ENCODE data around the gene TLL2.

Gene TLL2

GRCh38 chr10:96421995-96422394 is 91.7 kb downstream of the TLL2 start:
- no peak for DNase-seq (ENCODE audit: low read depth in 3 of 3)

GRCh38 chr10:96420228-96421009 is 93.3 kb downstream of the TLL2 start:
- DNase-seq (ENCODE audit: low read depth in 3 of 3) = no peak

GRCh38 chr10:96419351-96419750 is 94.4 kb downstream of the TLL2 start:
- no peak for DNase-seq (ENCODE audit: low read depth in 3 of 3)

- DNase-seq (ENCODE audit: low read depth in 3 of 3) = no peak
Measured at GRCh38 chr10:96418582-96418981, 95.1 kb downstream of the TLL2 start.

- no peak for DNase-seq (ENCODE audit: low read depth in 3 of 3)
Measured at GRCh38 chr10:96417441-96417840, 96.3 kb downstream of the TLL2 start.

GRCh38 chr10:96416643-96417042 is 97.1 kb downstream of the TLL2 start:
- no peak for DNase-seq (ENCODE audit: low read depth in 3 of 3)

GRCh38 chr10:96415891-96416554 is 97.7 kb downstream of the TLL2 start:
- DNase-seq (ENCODE audit: low read depth in 3 of 3) = no peak

- DNase-seq (ENCODE audit: low read depth in 3 of 3) = no peak
Measured at GRCh38 chr10:96415150-96415890, 98.4 kb downstream of the TLL2 start.

- no peak for DNase-seq (ENCODE audit: low read depth in 3 of 3)
Measured at GRCh38 chr10:96414303-96414702, 99.4 kb downstream of the TLL2 start.

GRCh38 chr10:96413151-96413787 is 100.5 kb downstream of the TLL2 start:
- DNase-seq (ENCODE audit: low read depth in 3 of 3) = no peak

GRCh38 chr10:96411716-96412320 is 101.9 kb downstream of the TLL2 start:
- DNase-seq (ENCODE audit: low read depth in 3 of 3) = no peak

- no peak for DNase-seq (ENCODE audit: low read depth in 3 of 3)
Measured at GRCh38 chr10:96410296-96410695, 103.4 kb downstream of the TLL2 start.

GRCh38 chr10:96408201-96408600 is 105.5 kb downstream of the TLL2 start:
- no peak for DNase-seq (ENCODE audit: low read depth in 3 of 3)

GRCh38 chr10:96407560-96408069 is 106.1 kb downstream of the TLL2 start:
- DNase-seq (ENCODE audit: low read depth in 3 of 3) = no peak

GRCh38 chr10:96406091-96406490 is 107.6 kb downstream of the TLL2 start:
- DNase-seq (ENCODE audit: low read depth in 3 of 3) = no peak

- no peak for DNase-seq (ENCODE audit: low read depth in 3 of 3)
Measured at GRCh38 chr10:96402417-96403305, 111.1 kb downstream of the TLL2 start.

GRCh38 chr10:96401036-96401435 is 112.7 kb downstream of the TLL2 start:
- no peak for DNase-seq (ENCODE audit: low read depth in 3 of 3)

- DNase-seq (ENCODE audit: low read depth in 3 of 3) = no peak
Measured at GRCh38 chr10:96400465-96400864, 113.3 kb downstream of the TLL2 start.

- DNase-seq (ENCODE audit: low read depth in 3 of 3) = no peak
Measured at GRCh38 chr10:96397902-96398301, 115.8 kb downstream of the TLL2 start.
